Uterus (tissue), 4 donors: ENCODE data around the gene PTX4. TPM values are rescaled to one million over a fixed set of nuclear protein-coding genes. Genes with fewer than 3 reads are reported as not detected.

Source experiments
- DNase-seq, 2 donors: peaks; one replicate each; pipeline ENCODE4 v3.0.0-alpha.2; 2019 to 2020
- H3K27ac ChIP-seq, 2 donors: fragments of 200-600 bp; sonication (generic); 1 replicate in 1 of 2; 2 replicates in 1 of 2; pipeline ENCODE4 v1.5.1; 2016 to 2018
- H3K27me3 ChIP-seq, 2 donors: fragments of 200-600 bp; sonication (generic); one replicate each; pipeline ENCODE4 v1.5.1; 2018 to 2019; ENCODE audit warnings: control low read depth in 1 of 2
- H3K36me3 ChIP-seq, 2 donors: fragments of 200-600 bp; sonication (generic); one replicate each; pipeline ENCODE4 v1.5.1; 2019; ENCODE audit warnings: control low read depth in 1 of 2
- H3K4me1 ChIP-seq, 2 donors: fragments of 200-600 bp; sonication (generic); one replicate each; pipeline ENCODE4 v1.5.1; 2018 to 2019; ENCODE audit warnings: control low read depth in 1 of 2
- H3K4me3 ChIP-seq, 2 donors: fragments of 200-600 bp; sonication (generic); 1 replicate in 1 of 2; 2 replicates in 1 of 2; pipeline ENCODE4 v1.5.1; 2018 to 2019; ENCODE audit warnings: mild to moderate bottlenecking in 1 of 2
- H3K9me3 ChIP-seq, 2 donors: fragments of 200-600 bp; sonication (generic); one replicate each; pipeline ENCODE4 v1.5.1; 2019; ENCODE audit warnings: control low read depth in 1 of 2
- POLR2A ChIP-seq, 2 donors: fragments of 450-650 bp; IDR thresholded peaks; one replicate each; pipeline ENCODE4 v1.6.1; 2016; ENCODE audit warnings: antibody characterized with exemption in 2 of 2, mild to moderate bottlenecking in 1 of 2, moderate library complexity in 1 of 2
- intact Hi-C: fragments of 100-400 bp; cut with DNase I; formaldehyde crosslinking; loops from one replicate; pipeline ENCODE4 v1.15.1; 2023; ENCODE audit warnings: low total_unique reads
- total RNA-seq, 4 donors: library from RNA; depleted of rRNA in 3 of 4; stranded (reverse); fragments of >200 nt in 3 of 4; gene quantifications; one replicate each; pipeline versions ENCODE4 v1.1.0 to v1.2.4, GENCODE V29; 2014 to 2023
- TF ChIP-seq, protein P1 (sequence below), 4 experiments: fragments of 200-600 bp in 2 of 4; fragments of 450-650 bp in 2 of 4; sonication (generic) in 2 of 4; IDR thresholded peaks; one replicate each; pipeline ENCODE4 v1.5.1; 2016 to 2019; ENCODE audit warnings: antibody characterized with exemption in 4 of 4, mild to moderate bottlenecking in 2 of 4, moderate library complexity in 1 of 4
- donor health status: DM: yes; HTN: yes; CAD: no.

Gene PTX4
- total RNA-seq, 4 donors from 2014 or later, result 0.28 to 0.52 TPM; not detected in 2

DNA sequence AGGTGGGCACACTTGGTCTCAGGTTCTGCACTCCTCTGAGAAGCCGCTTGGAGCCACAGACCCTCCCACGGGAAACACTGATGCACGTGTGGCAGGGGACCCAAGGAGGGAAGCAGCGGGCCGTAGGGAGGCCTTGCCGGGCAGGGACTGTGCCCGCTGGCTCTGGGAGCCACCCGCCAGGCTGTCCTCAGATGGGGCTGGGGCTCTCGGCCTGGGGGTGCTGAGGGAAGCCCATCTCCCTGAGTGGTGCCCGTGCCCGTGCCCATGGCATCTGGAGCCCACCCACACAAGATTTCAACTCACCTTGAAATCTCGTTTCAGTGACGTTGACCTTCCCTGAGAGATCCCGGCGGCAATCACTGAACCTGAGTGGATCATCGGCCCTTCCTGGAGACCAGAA lies 31.8 kb downstream of the PTX4 start:
- no peaks in the 10 kb centered on the region for H3K36me3 ChIP-seq
- H3K27me3 ChIP-seq, result no peaks in the 10 kb centered on the region
- TF ChIP-seq, protein P1, sequence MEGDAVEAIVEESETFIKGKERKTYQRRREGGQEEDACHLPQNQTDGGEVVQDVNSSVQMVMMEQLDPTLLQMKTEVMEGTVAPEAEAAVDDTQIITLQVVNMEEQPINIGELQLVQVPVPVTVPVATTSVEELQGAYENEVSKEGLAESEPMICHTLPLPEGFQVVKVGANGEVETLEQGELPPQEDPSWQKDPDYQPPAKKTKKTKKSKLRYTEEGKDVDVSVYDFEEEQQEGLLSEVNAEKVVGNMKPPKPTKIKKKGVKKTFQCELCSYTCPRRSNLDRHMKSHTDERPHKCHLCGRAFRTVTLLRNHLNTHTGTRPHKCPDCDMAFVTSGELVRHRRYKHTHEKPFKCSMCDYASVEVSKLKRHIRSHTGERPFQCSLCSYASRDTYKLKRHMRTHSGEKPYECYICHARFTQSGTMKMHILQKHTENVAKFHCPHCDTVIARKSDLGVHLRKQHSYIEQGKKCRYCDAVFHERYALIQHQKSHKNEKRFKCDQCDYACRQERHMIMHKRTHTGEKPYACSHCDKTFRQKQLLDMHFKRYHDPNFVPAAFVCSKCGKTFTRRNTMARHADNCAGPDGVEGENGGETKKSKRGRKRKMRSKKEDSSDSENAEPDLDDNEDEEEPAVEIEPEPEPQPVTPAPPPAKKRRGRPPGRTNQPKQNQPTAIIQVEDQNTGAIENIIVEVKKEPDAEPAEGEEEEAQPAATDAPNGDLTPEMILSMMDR (IDR thresholded peaks at IDR 0.05), result no peak
- no peak for TF ChIP-seq POLR2A (IDR thresholded peaks at IDR 0.05)
- H3K27ac ChIP-seq, result no peak overlapping the region
- H3K9me3 ChIP-seq, result no peaks in the 10 kb centered on the region
- DNase-seq, result no peak
- H3K4me3 ChIP-seq, result no peak overlapping the region
- intact Hi-C loops, result no loop called here
- no peaks in the 10 kb centered on the region for H3K4me1 ChIP-seq

DNA sequence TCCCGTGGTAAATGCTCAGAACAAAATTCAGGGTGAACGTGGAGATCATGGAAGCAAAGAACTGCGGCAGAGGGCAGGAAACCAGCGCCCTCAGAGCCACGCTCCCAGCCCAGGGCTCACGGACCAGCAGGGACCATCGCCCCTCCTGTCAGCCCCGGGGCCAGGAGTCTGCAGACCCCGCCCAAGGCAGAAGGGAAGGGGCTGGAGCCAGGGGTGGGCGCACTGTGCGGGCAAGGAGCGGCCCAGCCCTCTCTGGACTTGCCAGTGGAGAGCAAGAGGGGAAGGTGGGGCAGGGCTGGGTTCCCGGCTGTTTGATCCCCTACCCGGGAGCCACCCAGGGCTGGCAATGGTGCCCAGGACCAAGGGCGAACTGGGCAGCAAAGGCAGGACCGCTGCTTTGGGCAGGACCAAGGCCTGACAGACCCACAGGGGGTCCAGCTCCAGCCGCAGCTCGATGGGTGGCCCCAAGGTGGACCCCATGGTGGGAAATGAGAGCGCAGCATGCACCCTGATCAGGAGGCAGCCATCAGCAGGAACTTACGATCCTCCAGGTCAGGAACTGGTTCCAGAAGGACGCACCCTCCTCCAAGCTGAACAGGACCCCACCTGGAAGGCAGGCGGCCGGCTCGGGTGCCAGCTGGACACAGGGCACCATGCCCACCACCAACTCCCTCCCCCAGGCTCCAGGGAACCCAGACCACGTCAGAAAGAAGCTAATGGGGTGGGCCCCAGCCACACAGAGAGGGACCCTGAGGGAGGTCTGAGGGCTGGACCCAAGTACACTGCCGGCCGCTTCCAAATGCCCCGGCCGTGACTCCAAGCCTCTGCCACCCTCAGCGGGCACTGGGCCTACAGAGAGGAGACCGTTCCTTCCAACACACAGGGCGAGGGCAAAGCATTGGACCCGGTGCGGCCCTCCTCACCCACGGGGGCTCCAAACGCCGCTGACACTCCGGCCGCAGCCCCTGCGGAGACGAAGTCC lies 33.3 kb downstream of the PTX4 start:
- Histone ChIP-seq H3K36me3 (no peaks in the 10 kb centered on the region), H3K27ac (no peak overlapping the region)
- intact Hi-C loops, result no loop called here

DNA sequence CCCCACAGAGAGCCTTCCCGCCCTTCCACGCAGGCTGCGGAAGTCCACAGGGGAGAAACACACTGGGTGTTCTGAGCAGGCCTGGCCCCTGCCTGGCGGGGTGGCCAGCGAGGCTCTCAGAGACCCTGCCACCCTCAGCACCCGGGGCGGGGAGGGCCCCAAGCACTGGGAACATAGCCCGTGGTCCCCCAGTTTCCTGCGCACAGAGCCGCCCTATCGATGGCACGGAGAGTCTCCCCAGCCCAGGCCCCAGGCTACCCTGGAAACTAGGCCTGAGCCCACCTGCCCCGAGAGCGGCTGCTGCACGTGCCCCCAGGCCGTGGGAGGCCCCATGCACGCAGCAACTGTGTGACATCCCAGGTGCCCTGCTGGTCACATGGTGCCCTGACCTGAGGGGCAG lies 34.2 kb downstream of the PTX4 start:
- no peak for TF ChIP-seq POLR2A (IDR thresholded peaks at IDR 0.05)
- TF ChIP-seq, protein P1 (IDR thresholded peaks at IDR 0.05), result no peak
- no peaks in the 10 kb centered on the region for H3K36me3 ChIP-seq
- no peak overlapping the region for H3K27ac ChIP-seq

More for the DNA sequence above, 33.3 kb downstream of the PTX4 start:
- H3K4me1 ChIP-seq, result no peaks in the 10 kb centered on the region
- H3K4me3 ChIP-seq, result no peak overlapping the region
- no peaks in the 10 kb centered on the region for H3K9me3 ChIP-seq
- DNase-seq, result no peak
- H3K27me3 ChIP-seq, result no peaks in the 10 kb centered on the region
- TF ChIP-seq, protein P1 (IDR thresholded peaks at IDR 0.05), result no peak
- TF ChIP-seq POLR2A (IDR thresholded peaks at IDR 0.05), result no peak

DNA sequence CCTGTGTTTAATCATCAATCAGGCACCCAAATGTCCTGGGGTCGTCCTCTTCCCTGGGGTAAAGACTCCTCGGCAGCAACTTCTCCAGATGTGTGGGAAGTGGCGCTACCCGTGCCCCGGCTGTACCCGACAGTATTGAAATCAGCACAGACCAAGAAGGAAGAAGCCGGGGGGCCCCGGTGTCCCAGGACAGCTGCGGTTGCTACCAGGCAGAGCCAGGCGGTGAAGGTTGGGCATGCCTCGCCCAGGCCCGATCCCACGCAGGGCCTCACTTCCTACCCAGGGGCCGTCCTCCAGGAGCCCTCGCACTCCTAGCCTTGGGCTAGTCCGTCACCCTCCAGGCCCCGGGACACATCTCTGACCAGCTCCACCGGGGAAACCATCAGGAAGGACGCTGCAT lies 35.4 kb downstream of the PTX4 start:
- no peak for DNase-seq
- Histone ChIP-seq H3K36me3 (no peaks in the 10 kb centered on the region), H3K27ac (no peak overlapping the region), H3K4me1 (no peaks in the 10 kb centered on the region), H3K27me3 (no peaks in the 10 kb centered on the region), H3K9me3 (no peaks in the 10 kb centered on the region), H3K4me3 (no peak overlapping the region)
- no peak for TF ChIP-seq POLR2A (IDR thresholded peaks at IDR 0.05)
- TF ChIP-seq, protein P1 (IDR thresholded peaks at IDR 0.05), result no peak
- intact Hi-C loops, result no loop called here

More for the DNA sequence above, 34.2 kb downstream of the PTX4 start:
- Histone ChIP-seq H3K4me1 (no peaks in the 10 kb centered on the region), H3K4me3 (no peak overlapping the region), H3K9me3 (no peaks in the 10 kb centered on the region), H3K27me3 (no peaks in the 10 kb centered on the region)
- DNase-seq, result no peak
- intact Hi-C loops, result no loop called here

DNA sequence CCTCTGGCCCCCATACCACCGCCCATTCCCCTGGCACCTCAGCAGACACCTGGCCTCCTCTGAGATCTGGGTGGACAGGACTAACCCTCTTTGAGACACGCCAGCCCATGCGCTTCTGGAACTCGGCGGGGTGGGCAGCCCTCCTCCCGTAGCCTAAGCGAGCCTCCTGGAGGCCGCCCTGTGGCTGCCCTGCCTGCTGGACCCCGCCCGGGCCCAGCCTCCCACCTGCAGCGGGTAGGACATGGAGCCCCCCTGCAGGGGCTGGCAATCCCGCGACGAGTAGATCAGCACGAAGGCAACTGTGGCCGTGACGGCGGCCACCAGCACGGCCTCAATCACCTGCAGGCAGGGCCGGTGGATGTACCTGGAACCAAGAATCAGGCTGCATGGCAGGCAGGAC lies 36.2 kb downstream of the PTX4 start:
- Histone ChIP-seq H3K9me3 (no peaks in the 10 kb centered on the region), H3K4me1 (no peaks in the 10 kb centered on the region), H3K36me3 (no peaks in the 10 kb centered on the region), H3K27me3 (no peaks in the 10 kb centered on the region), H3K4me3 (no peak overlapping the region), H3K27ac (no peak overlapping the region)
- DNase-seq, result no peak
- TF ChIP-seq POLR2A (IDR thresholded peaks at IDR 0.05), result no peak
- TF ChIP-seq, protein P1 (IDR thresholded peaks at IDR 0.05), result no peak
- intact Hi-C loops, result no loop called here
